HEK293 (cell line): ENCODE data around the gene PRKRA.

Experiments used
- CTCF ChIA-PET: fragments of 350-600 bp; formaldehyde crosslinking; extraction: SDS; loops from one replicate; lab custom pipeline; 2021; ENCODE audit warnings: antibody characterized with exemption; lab: Yijun Ruan, JAX
- POLR2A ChIA-PET: fragments of 300-600 bp; formaldehyde crosslinking; extraction: SDS; loops from one replicate; lab custom pipeline; 2020; ENCODE audit warnings: antibody characterized with exemption, inconsistent platforms; lab: Yijun Ruan, JAX
- H3K27ac ChIP-seq: fragments of 200-500 bp; sonication (Bioruptor generic); 2 replicates; pipeline ENCODE4 v1.5.1; 2014; ENCODE audit warnings: low read depth, low read length, control low read depth, inconsistent platforms; ENCODE audit errors: extremely low read depth
- H3K36me3 ChIP-seq, 2 experiments: fragments of 200-500 bp in 1 of 2; sonication (Bioruptor generic) in 1 of 2; 1 replicate in 1 of 2; 2 replicates in 1 of 2; pipeline ENCODE4 v1.5.1; 2014 to 2017; ENCODE audit warnings: inconsistent platforms in 2 of 2, low read length in 2 of 2; ENCODE audit not compliant: control insufficient read depth in 2 of 2, insufficient read depth in 1 of 2
- H3K4me1 ChIP-seq: fragments of 200-500 bp; sonication (Bioruptor generic); 2 replicates; pipeline ENCODE4 v1.5.1; 2014; ENCODE audit warnings: mild to moderate bottlenecking, low read length, inconsistent platforms; ENCODE audit not compliant: control insufficient read depth, insufficient read depth
- H3K4me3 ChIP-seq: 2 replicates; pipeline ENCODE4 v1.5.1; 2011; ENCODE audit warnings: low read depth, mild to moderate bottlenecking, control low read depth, low read length, moderate library complexity
- H3K9me3 ChIP-seq: fragments of 200-500 bp; sonication (Bioruptor generic); 2 replicates; pipeline ENCODE4 v1.5.1; 2014; ENCODE audit warnings: low read depth, low read length, inconsistent platforms; ENCODE audit not compliant: control insufficient read depth, insufficient read depth
- BCL11B ChIP-seq: fragments of 450-650 bp; formaldehyde crosslinking; IDR thresholded peaks from 2 replicates; pipeline ENCODE4 v1.5.1; 2016; ENCODE audit warnings: low read depth, missing biosample characterization, missing genetic modification characterization
- GLIS2 ChIP-seq: fragments of 450-650 bp; formaldehyde crosslinking; IDR thresholded peaks from 2 replicates; pipeline ENCODE4 v1.5.1; 2016; ENCODE audit warnings: missing biosample characterization, missing genetic modification characterization
- PRDM2 ChIP-seq: fragments of 450-650 bp; formaldehyde crosslinking; IDR thresholded peaks from 2 replicates; pipeline ENCODE4 v1.5.1; 2016; ENCODE audit warnings: missing biosample characterization, missing genetic modification characterization, borderline replicate concordance
- ZBTB26 ChIP-seq: fragments of 450-650 bp; formaldehyde crosslinking; optimal IDR thresholded peaks from 2 replicates; pipeline ENCODE3; 2016; ENCODE audit warnings: missing biosample characterization, mild to moderate bottlenecking, missing genetic modification characterization
- ZBTB48 ChIP-seq: fragments of 450-650 bp; formaldehyde crosslinking; IDR thresholded peaks from 2 replicates; pipeline ENCODE4 v1.5.1; 2016; ENCODE audit warnings: missing biosample characterization, missing genetic modification characterization
- ZNF335 ChIP-seq: fragments of 450-650 bp; formaldehyde crosslinking; conservative IDR thresholded peaks from 2 replicates; pipeline ENCODE4 v1.5.1; 2016; ENCODE audit warnings: missing biosample characterization, missing genetic modification characterization
- ZNF341 ChIP-seq: fragments of 450-650 bp; formaldehyde crosslinking; IDR thresholded peaks from 2 replicates; pipeline ENCODE4; 2016; ENCODE audit warnings: low read depth, missing biosample characterization, missing genetic modification characterization
- ZNF423 ChIP-seq: fragments of 450-650 bp; formaldehyde crosslinking; IDR thresholded peaks from 2 replicates; pipeline ENCODE4 v1.5.1; 2016; ENCODE audit warnings: missing biosample characterization, missing genetic modification characterization
- ZNF48 ChIP-seq: fragments of 450-650 bp; formaldehyde crosslinking; IDR thresholded peaks from 2 replicates; pipeline ENCODE4 v1.5.1; 2016; ENCODE audit warnings: missing biosample characterization, missing genetic modification characterization
- ZNF530 ChIP-seq: fragments of 450-650 bp; formaldehyde crosslinking; IDR thresholded peaks from 2 replicates; pipeline ENCODE4 v1.5.1; 2016; ENCODE audit warnings: low read depth, missing biosample characterization, missing genetic modification characterization
- ZNF629 ChIP-seq: fragments of 450-650 bp; formaldehyde crosslinking; IDR thresholded peaks from 2 replicates; pipeline ENCODE4 v1.5.1; 2017; ENCODE audit warnings: missing biosample characterization, missing genetic modification characterization
- ZNF660 ChIP-seq: fragments of 450-650 bp; IDR thresholded peaks from 2 replicates; pipeline ENCODE4 v1.5.1; 2018; ENCODE audit warnings: missing biosample characterization, mild to moderate bottlenecking, missing genetic modification characterization
- ZNF664 ChIP-seq: fragments of 450-650 bp; formaldehyde crosslinking; IDR thresholded peaks from 2 replicates; pipeline ENCODE4 v1.5.1; 2016; ENCODE audit warnings: missing biosample characterization, missing genetic modification characterization
- ZSCAN5A ChIP-seq: fragments of 450-650 bp; formaldehyde crosslinking; IDR thresholded peaks from 2 replicates; pipeline ENCODE4 v1.5.1; 2016; ENCODE audit warnings: missing biosample characterization, missing genetic modification characterization
- TF ChIP-seq, protein P1 (sequence below): fragments of 450-650 bp; IDR thresholded peaks from 2 replicates; pipeline ENCODE4 v1.5.1; 2018; ENCODE audit warnings: missing biosample characterization, mild to moderate bottlenecking, missing genetic modification characterization
- TF ChIP-seq, protein P2 (sequence below): fragments of 450-650 bp; formaldehyde crosslinking; IDR thresholded peaks from 2 replicates; pipeline ENCODE4 v1.5.1; 2016; ENCODE audit warnings: missing biosample characterization, missing genetic modification characterization

PRKRA gene

DNA sequence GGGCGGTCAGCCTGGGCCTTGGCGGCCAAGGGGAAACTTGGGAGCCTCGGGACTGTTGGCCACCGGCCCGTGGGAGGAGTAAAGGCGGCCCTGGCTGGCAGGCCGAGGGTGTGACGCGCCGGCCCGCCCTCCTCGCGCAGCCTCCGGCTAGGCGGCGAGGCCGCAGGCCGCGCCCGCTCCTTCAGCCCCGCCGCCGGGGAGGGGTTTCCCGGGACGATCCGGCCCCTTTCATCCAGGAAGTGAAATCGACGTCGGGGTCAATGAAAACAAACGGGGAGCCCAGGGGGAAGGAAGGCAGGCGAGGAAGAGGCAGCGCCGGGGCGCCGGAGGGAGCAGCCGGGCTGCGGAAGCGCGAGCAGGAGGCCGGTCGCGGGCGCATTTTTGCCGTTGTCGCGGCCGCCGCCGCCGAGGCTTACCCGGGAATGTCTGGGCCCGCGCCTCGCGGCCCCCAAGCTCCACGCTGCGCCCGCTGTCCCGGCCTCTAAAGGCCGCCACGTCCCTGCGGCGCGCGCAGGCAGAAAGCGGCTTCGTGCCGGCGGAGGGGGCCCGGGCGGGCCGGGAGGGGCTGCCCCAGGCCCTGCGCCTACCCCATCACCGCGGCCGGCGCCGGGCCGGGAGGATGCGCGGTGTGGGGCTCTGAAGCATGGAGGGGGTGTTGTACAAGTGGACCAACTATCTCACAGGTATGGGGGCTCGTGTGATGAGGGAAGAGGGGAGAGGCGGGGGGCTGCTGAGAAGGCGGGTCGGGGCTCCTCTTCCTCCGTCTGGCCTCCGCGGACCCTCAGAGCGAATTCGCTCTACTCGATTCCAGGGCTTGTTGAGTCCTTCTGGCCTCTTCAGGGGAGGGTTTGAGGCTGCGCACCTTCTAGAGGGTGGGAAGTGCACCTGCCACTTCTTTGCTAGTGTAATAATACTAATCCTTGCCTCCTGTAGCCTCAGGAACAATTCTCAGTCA lies 29.5 kb upstream of the PRKRA start, which contains the start of gene PLEKHA3 (continued):
- TF ChIP-seq PRDM2 (tag by site-specific recombination) = no peak
- TF ChIP-seq, protein P1, sequence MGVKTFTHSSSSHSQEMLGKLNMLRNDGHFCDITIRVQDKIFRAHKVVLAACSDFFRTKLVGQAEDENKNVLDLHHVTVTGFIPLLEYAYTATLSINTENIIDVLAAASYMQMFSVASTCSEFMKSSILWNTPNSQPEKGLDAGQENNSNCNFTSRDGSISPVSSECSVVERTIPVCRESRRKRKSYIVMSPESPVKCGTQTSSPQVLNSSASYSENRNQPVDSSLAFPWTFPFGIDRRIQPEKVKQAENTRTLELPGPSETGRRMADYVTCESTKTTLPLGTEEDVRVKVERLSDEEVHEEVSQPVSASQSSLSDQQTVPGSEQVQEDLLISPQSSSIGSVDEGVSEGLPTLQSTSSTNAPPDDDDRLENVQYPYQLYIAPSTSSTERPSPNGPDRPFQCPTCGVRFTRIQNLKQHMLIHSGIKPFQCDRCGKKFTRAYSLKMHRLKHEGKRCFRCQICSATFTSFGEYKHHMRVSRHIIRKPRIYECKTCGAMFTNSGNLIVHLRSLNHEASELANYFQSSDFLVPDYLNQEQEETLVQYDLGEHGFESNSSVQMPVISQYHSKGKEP (tag by site-specific recombination) = no peak
- TF ChIP-seq ZNF664 = no peak
- no peak for TF ChIP-seq ZNF629 (tag by site-specific recombination)
- no peak for TF ChIP-seq ZSCAN5A (tag by site-specific recombination)
- TF ChIP-seq ZNF530 (tag by site-specific recombination) = no peak
- peak; percentile 44; the same call in 1 of the 2 replicates for TF ChIP-seq ZNF660
- no peak for TF ChIP-seq ZBTB48
- no peak for TF ChIP-seq ZNF423
- peak; percentile 33; the same call in 1 of the 2 replicates for TF ChIP-seq GLIS2 (tag by site-specific recombination)
- TF ChIP-seq ZNF341 = peak; percentile 59

GRCh38 chr2:178479758-178480226 lies 28.8 kb upstream of the PRKRA start:
- ChIA-PET CTCF (interaction anchor here (0.6 to 1.1 kb wide), 2 partner anchors 12 to 159 kb away, joined by 3 read pairs; no protein-coding TSS in a partner anchor), POLR2A (interaction anchor here (0.7 to 1.5 kb wide), 3 partner anchors 21 to 367 kb away, joined by 3 to 12 read pairs (median 4); partner anchors contain the start of genes PJVK, PRKRA and RBM45)
- Histone ChIP-seq H3K36me3 (no peaks in the 10 kb centered on the region), H3K4me3 (peak overlapping the region; percentile 87), H3K4me1 (peaks cover 6% of the 10 kb centered on the region), H3K9me3 (no peaks in the 10 kb centered on the region), H3K27ac (peak overlapping the region; percentile 60)
- TF ChIP-seq, protein P2, sequence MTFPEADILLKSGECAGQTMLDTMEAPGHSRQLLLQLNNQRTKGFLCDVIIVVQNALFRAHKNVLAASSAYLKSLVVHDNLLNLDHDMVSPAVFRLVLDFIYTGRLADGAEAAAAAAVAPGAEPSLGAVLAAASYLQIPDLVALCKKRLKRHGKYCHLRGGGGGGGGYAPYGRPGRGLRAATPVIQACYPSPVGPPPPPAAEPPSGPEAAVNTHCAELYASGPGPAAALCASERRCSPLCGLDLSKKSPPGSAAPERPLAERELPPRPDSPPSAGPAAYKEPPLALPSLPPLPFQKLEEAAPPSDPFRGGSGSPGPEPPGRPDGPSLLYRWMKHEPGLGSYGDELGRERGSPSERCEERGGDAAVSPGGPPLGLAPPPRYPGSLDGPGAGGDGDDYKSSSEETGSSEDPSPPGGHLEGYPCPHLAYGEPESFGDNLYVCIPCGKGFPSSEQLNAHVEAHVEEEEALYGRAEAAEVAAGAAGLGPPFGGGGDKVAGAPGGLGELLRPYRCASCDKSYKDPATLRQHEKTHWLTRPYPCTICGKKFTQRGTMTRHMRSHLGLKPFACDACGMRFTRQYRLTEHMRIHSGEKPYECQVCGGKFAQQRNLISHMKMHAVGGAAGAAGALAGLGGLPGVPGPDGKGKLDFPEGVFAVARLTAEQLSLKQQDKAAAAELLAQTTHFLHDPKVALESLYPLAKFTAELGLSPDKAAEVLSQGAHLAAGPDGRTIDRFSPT (tag by site-specific recombination) = peak; percentile 68; the same call in 1 of the 2 replicates
- TF ChIP-seq ZNF335 (tag by site-specific recombination) (peak; percentile 70), ZBTB26 (tag by site-specific recombination) (no peak), BCL11B (tag by site-specific recombination) (no peak), ZNF48 (tag by site-specific recombination) (no peak)
